ENCODE data around the gene TECTA. TPM values are rescaled to one million over a fixed set of nuclear protein-coding genes. Genes with fewer than 3 reads are reported as not detected.

The TECTA gene
- polyA plus RNA-seq, 2 of the 4 experiments (the other 2 are of a cell fraction) = 0.05 to 0.14 TPM

GRCh38 chr11:121089566-121089965 is 11.5 kb upstream of the TECTA start:
- no peak for TF ChIP-seq MAFK (IDR thresholded peaks at IDR 0.05; ENCODE audit: partially characterized antibody)
- TF ChIP-seq ZSCAN20 (CRISPR knock-in tag; IDR thresholded peaks at IDR 0.05) = no peak
- no peak for TF ChIP-seq HEYL (CRISPR knock-in tag; IDR thresholded peaks at IDR 0.05)
- TF ChIP-seq CTCF (IDR thresholded peaks at IDR 0.05) = no peak
- no peak for TF ChIP-seq FOSL2 (IDR thresholded peaks at IDR 0.05)
- TF ChIP-seq FOSL2 (CRISPR knock-in tag; IDR thresholded peaks at IDR 0.05) = no peak
- no peak for TF ChIP-seq ATOH8 (CRISPR knock-in tag; IDR thresholded peaks at IDR 0.05; ENCODE audit: low read depth)
- no peak for TF ChIP-seq RARB (CRISPR knock-in tag; IDR thresholded peaks at IDR 0.05)
- no peak for TF ChIP-seq FOSB (CRISPR knock-in tag; IDR thresholded peaks at IDR 0.05)
- TF ChIP-seq FOXS1 (CRISPR knock-in tag; IDR thresholded peaks at IDR 0.05) = no peak
- no peak for TF ChIP-seq NR3C1 (IDR thresholded peaks at IDR 0.05)
- DNase-seq (ENCODE audit: low read depth in 1 of 2, low spot score in 1 of 2) = no peak
- FAIRE-seq = no peak
- no peak overlapping the region for H3K4me2 ChIP-seq
- ChIA-PET CTCF (interaction anchor here (0.9 kb wide), 1 partner anchor 10 kb away, joined by 6 read pairs; no protein-coding TSS in a partner anchor), POLR2A (no interaction called here)
- WGBS (ENCODE audit: missing lambda C conversion rate) = 89% methylated on average over 1 of the region's 1 CpG
- H3K9me3 ChIP-seq = no peaks in the 10 kb centered on the region
- no peaks in the 10 kb centered on the region for H3K4me1 ChIP-seq
- ATAC-seq = no peak
- no peak overlapping the region for H3K27ac ChIP-seq
- no peak overlapping the region for H3K4me3 ChIP-seq

- WGBS (ENCODE audit: missing lambda C conversion rate) = 92% methylated on average over 5 of the region's 5 CpGs
These were observed 10.8 kb upstream of the TECTA start for GRCh38 chr11:121090145-121090721.

More at GRCh38 chr11:121090145-121090721, 10.8 kb upstream of the TECTA start:
- ChIA-PET CTCF (interaction anchor here (0.9 kb wide), 1 partner anchor 9 kb away, joined by 6 read pairs; no protein-coding TSS in a partner anchor), POLR2A (no interaction called here)
- no peak overlapping the region for H3K4me2 ChIP-seq
- no peak for DNase-seq (ENCODE audit: low read depth in 1 of 2, low spot score in 1 of 2)
- TF ChIP-seq CBX8 (IDR thresholded peaks at IDR 0.05) (no peak), ZC3H11A (IDR thresholded peaks at IDR 0.05) (no peak), BHLHE40 (IDR thresholded peaks at IDR 0.05; ENCODE audit: low read depth, low read length) (no peak), HDAC2 (IDR thresholded peaks at IDR 0.05) (no peak), E2F6 (IDR thresholded peaks at IDR 0.05; ENCODE audit: borderline replicate concordance, low read depth) (no peak), HEYL (CRISPR knock-in tag; IDR thresholded peaks at IDR 0.05) (no peak), USF2 (IDR thresholded peaks at IDR 0.05) (no peak), HOXB5 (CRISPR knock-in tag; IDR thresholded peaks at IDR 0.05) (no peak), FOSL2 (IDR thresholded peaks at IDR 0.05) (no peak), FOSL2 (CRISPR knock-in tag; IDR thresholded peaks at IDR 0.05) (no peak), RCOR1 (IDR thresholded peaks at IDR 0.05; ENCODE audit: low read depth, low read length) (no peak), EHMT2 (IDR thresholded peaks at IDR 0.05; ENCODE audit: low read depth) (no peak), PBX3 (IDR thresholded peaks at IDR 0.05) (no peak)
- ATAC-seq = no peak
- H3K27ac ChIP-seq = no peak overlapping the region
- no peak for FAIRE-seq
- H3K4me1 ChIP-seq = no peaks in the 10 kb centered on the region
- no peak overlapping the region for H3K4me3 ChIP-seq
- no peaks in the 10 kb centered on the region for H3K9me3 ChIP-seq
